Measurements from ENCODE around the gene KNDC1. TPM values are rescaled to one million over a fixed set of nuclear protein-coding genes. Genes with fewer than 3 reads are reported as not detected.

The KNDC1 gene
- total RNA-seq, 4 donors from 2014 or later = 0.42 to 1.7 (median 0.95) TPM

- Histone ChIP-seq H3K36me3 (no peaks in the 10 kb centered on the region), H3K27me3 (peaks cover 0 to 11% (median 0%) of the 10 kb centered on the region in 4 donors), H3K4me3 (no peak overlapping the region), H3K27ac (replicated peaks in 1 of 4) (peak overlapping the region in 3 of 4 donors; percentile 49 to 68 (median 65)), H3K4me1 (peaks cover 45 to 54% (median 51%) of the 10 kb centered on the region in 4 donors), H3K9me3 (no peaks in the 10 kb centered on the region)
- intact Hi-C loops (cut with DNase I) = no loop called here
- no peak for TF ChIP-seq EP300 (IDR thresholded peaks at IDR 0.05)
- no peak for TF ChIP-seq POLR2AphosphoS5 (IDR thresholded peaks at IDR 0.05)
- no peak for TF ChIP-seq CTCF (IDR thresholded peaks at IDR 0.05)
- TF ChIP-seq POLR2A (IDR thresholded peaks at IDR 0.05; ENCODE audit: low read depth) = no peak
- DNase-seq (ENCODE audit: extremely low spot score) = no peak
- WGBS = 63% methylated on average over 12 of the region's 12 CpGs
These were observed 99.6 kb downstream of the KNDC1 start for GRCh38 chr10:133259602-133259989.

GRCh38 chr10:133260895-133261725 is 101.1 kb downstream of the KNDC1 start:
- Histone ChIP-seq H3K27ac (replicated peaks in 1 of 4) (peak overlapping the region; percentile 84 to 92 (median 90)), H3K4me3 (peak overlapping the region; percentile 78 to 95 (median 84)), H3K9me3 (no peaks in the 10 kb centered on the region), H3K27me3 (no peaks in the 10 kb centered on the region), H3K4me1 (peaks cover 45 to 54% (median 51%) of the 10 kb centered on the region in 4 donors), H3K36me3 (no peaks in the 10 kb centered on the region)
- DNase-seq (ENCODE audit: extremely low spot score) = no peak
- 28% methylated on average over 18 of the region's 50 CpGs for WGBS
- intact Hi-C loops (cut with DNase I) = loop anchor here (2.0 kb wide), 1 partner anchor 52 kb away; no protein-coding TSS in a partner anchor
- no peak for TF ChIP-seq POLR2AphosphoS5 (IDR thresholded peaks at IDR 0.05)
- no peak for TF ChIP-seq POLR2A (IDR thresholded peaks at IDR 0.05; ENCODE audit: low read depth)
- no peak for TF ChIP-seq EP300 (IDR thresholded peaks at IDR 0.05)
- TF ChIP-seq CTCF (IDR thresholded peaks at IDR 0.05) = no peak

DNA sequence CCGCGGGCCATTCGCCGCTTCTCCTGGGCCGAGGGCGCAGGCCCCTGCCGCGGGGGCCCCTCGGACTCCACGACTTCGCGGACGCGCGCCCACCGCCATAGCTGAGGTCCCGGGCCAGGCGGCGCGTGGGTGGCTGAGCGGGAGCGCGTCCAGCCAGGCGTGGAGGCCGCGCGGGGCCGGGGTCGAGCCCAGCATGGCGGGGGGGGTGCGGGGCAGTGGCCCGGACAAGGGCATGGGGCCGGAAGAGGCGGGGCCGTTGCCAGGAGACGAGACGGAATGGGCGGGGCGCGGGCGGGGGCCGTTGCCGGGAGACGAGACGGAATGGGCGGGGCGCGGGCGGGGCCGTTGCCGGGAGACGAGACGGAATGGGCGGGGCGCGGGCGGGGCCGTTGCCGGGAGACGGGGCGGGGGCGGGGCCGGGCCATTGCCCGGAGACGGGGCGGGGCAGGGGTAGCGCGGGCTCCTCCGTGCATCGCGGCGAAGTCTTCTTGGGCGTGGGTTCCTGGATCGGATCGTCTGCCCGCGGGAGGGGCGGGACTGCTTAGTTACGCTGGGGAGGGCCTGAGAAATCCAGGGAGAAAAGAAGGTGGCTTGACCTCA is 101.8 kb downstream of the KNDC1 start:
- Histone ChIP-seq H3K36me3 (no peaks in the 10 kb centered on the region), H3K27ac (replicated peaks in 1 of 4) (peak overlapping the region; percentile 84 to 92 (median 90)), H3K4me1 (peaks cover 45 to 54% (median 51%) of the 10 kb centered on the region in 4 donors), H3K27me3 (no peaks in the 10 kb centered on the region), H3K9me3 (no peaks in the 10 kb centered on the region), H3K4me3 (peak overlapping the region; percentile 78 to 95 (median 84))
- 0% methylated on average over 19 of the region's 79 CpGs for WGBS
- intact Hi-C loops (cut with DNase I) = loop anchor here (2.0 kb wide), 1 partner anchor 51 kb away; no protein-coding TSS in a partner anchor
- no peak for DNase-seq (ENCODE audit: extremely low spot score)
- no peak for TF ChIP-seq EP300 (IDR thresholded peaks at IDR 0.05)
- TF ChIP-seq POLR2AphosphoS5 (IDR thresholded peaks at IDR 0.05) = peak in 1 of 2 donors; percentile 66
- peak; percentile 51 for TF ChIP-seq POLR2A (IDR thresholded peaks at IDR 0.05; ENCODE audit: low read depth)

DNA sequence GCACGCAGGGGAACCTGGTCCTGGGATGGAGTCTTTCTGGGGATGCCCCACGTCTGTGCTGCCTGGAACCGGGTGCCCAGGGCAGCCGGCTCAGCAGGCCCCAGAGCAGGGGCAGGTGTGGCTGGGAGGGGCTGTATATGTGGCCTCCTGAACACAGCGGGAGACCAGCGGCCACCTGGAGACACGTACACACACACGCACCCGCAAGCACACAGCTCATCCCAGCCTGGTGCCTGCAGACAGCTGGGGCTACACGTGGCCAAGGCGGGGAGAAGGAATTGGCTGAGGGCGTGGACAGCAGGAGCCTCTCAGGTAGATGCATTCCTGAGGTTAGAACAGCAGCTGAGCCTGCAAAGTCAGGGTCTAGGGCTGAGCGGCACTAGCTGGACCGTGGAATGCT is 102.7 kb downstream of the KNDC1 start:
- intact Hi-C loops (cut with DNase I) = no loop called here
- no peaks in the 10 kb centered on the region for H3K27me3 ChIP-seq
- no peaks in the 10 kb centered on the region for H3K36me3 ChIP-seq
- H3K9me3 ChIP-seq = no peaks in the 10 kb centered on the region
- 87% methylated on average over 14 of the region's 14 CpGs for WGBS
- TF ChIP-seq POLR2AphosphoS5 (IDR thresholded peaks at IDR 0.05) = no peak
- no peak for TF ChIP-seq EP300 (IDR thresholded peaks at IDR 0.05)
- TF ChIP-seq POLR2A (IDR thresholded peaks at IDR 0.05; ENCODE audit: low read depth) = no peak
- no peak for DNase-seq (ENCODE audit: extremely low spot score)
- H3K4me1 ChIP-seq = peaks cover 40 to 46% (median 45%) of the 10 kb centered on the region in 4 donors
- H3K27ac ChIP-seq (replicated peaks in 1 of 4) = peak overlapping the region in 1 of 4 donors; percentile 10
- peak overlapping the region in 1 of 4 donors; percentile 78 for H3K4me3 ChIP-seq

- H3K27ac ChIP-seq (replicated peaks in 1 of 4) = no peak overlapping the region
- no peaks in the 10 kb centered on the region for H3K27me3 ChIP-seq
- no peak for DNase-seq (ENCODE audit: extremely low spot score)
- WGBS = 98% methylated on average over 6 of the region's 10 CpGs
- peaks cover 30 to 36% (median 35%) of the 10 kb centered on the region in 4 donors for H3K4me1 ChIP-seq
- TF ChIP-seq CTCF (IDR thresholded peaks at IDR 0.05) (no peak), EP300 (IDR thresholded peaks at IDR 0.05) (no peak), POLR2A (IDR thresholded peaks at IDR 0.05; ENCODE audit: low read depth) (no peak), POLR2AphosphoS5 (IDR thresholded peaks at IDR 0.05) (no peak)
- H3K36me3 ChIP-seq = peaks cover 0 to 6% (median 0%) of the 10 kb centered on the region in 4 donors
- intact Hi-C loops (cut with DNase I) = no loop called here
- H3K4me3 ChIP-seq = no peak overlapping the region
- H3K9me3 ChIP-seq = no peaks in the 10 kb centered on the region
These were observed 103.7 kb downstream of the KNDC1 start for GRCh38 chr10:133263674-133264073.

All from esophagus muscularis mucosa (tissue), 4 donors.